Measurements from ENCODE around the gene HIBCH.
"Not testable (repeated sequence)": the region's sequence is repeated elsewhere in the genome, so short reads cannot be mapped to it uniquely, and the experiment has no call there.

HIBCH gene

GRCh38 chr2:190343089-190343535, 23.5 kb upstream of the HIBCH start:
- DNase-seq (ENCODE audit: low read depth in 1 of 2, low spot score in 1 of 2) = no peak

- no peak for DNase-seq (ENCODE audit: low read depth in 1 of 2, low spot score in 1 of 2)
Measured at GRCh38 chr2:190342611-190343010, 23.0 kb upstream of the HIBCH start.

DNA sequence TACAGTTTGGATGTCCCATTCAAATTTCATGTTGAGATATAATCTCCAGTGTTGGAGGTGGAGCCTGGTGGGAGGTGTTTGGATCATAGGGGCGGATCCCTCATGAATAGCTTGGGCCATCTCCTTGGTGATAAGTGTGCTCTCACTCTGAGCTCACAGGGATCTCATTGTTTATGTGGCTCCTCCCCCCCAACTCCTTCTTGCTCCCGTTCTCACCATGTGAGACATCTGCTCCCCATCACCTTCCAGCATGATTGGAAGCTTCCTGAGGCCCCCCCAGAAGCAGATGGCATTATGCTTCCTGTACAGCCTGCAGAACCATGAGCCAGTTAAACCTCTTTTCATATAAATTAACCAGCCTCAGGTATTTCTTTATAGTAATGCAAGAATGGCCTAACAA, 20.7 kb upstream of the HIBCH start:
- DNase-seq (ENCODE audit: low read depth in 1 of 2, low spot score in 1 of 2) = no peak

- no peak for DNase-seq (ENCODE audit: low read depth in 1 of 2, low spot score in 1 of 2)
Measured at GRCh38 chr2:190339394-190339793, 19.8 kb upstream of the HIBCH start.

- DNase-seq (ENCODE audit: low read depth in 1 of 2, low spot score in 1 of 2) = no peak
Measured at GRCh38 chr2:190338453-190338852, 18.8 kb upstream of the HIBCH start.

DNA sequence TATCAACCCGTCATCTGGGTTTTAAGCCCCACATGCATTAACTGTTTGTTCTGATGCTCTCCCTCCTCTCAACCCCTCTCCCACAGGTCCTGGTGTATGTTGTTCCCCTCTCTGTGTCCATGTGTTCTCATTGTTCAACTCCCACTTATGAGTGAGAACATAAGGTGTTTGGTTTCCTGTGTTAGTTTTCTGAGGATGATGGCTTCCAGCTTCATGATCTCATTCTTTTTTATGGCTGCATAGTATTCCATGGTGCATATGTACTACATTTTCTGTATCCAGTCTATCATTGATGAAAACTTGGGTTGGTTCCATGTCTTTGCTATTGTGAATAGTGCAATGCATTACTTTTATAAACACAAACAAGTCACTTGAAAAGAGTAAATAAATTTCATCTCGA, 16.8 kb upstream of the HIBCH start:
- no peak for DNase-seq (ENCODE audit: low read depth in 1 of 2, low spot score in 1 of 2)

DNA sequence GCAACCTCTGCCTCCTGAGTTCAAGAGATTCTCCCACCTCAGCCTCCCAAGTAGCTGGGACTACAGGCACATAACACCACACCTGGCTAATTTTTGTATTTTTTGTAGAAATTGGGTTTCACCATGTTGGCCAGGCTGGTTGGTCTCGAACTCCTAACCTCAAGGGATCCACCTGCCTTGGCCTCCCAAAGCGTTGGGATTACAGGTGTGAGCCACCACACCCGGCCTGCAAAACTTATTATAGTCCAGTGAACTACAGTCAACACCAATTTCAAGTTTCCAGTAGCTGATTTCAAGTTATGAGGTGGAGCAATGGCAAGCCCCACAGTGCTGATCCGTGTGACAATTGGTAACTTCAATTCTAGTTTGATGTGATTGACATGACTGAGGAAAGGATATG, 16.0 kb upstream of the HIBCH start:
- not testable (repeated sequence) for DNase-seq (ENCODE audit: low read depth in 1 of 2, low spot score in 1 of 2)

GRCh38 chr2:190335225-190335559, 15.6 kb upstream of the HIBCH start:
- DNase-seq (ENCODE audit: low read depth in 1 of 2, low spot score in 1 of 2) = no peak

DNA sequence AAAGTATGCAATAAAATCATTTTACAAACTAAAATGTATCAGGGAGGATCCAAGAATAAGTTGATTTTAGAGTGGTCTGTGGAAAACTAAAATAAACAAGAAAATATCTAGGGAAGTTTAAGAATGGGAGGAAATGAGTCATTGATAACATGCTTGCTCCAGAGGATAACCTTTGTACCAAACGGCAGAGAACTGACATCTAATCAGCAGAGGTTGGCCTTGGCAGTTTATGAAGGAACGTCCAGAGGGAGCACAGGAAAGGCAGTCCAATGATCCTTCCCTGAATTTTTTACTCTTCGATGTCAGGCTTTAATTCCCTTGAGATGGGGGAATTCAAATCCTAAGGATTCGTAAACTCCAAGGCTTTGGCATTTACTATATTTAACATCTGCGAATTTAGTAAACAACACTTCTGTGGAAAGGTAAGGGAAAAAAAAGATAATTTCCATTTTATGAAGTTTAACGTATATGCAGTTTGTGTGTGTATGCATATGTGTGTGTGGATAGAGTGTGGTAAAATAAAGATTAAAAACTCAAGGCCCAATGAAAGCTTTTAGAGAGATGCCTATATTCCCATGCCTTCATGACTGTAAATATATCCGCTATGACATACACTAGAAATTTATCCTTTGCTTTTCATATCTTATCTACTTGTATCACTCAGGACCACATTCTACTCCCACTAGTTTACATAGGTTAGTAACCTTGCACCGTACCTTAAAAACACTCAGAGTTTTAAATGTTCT, 15.0 kb upstream of the HIBCH start:
- DNase-seq (ENCODE audit: low read depth in 1 of 2, low spot score in 1 of 2) = no peak

- DNase-seq (ENCODE audit: low read depth in 1 of 2, low spot score in 1 of 2) = no peak
Measured at GRCh38 chr2:190333928-190334327, 14.3 kb upstream of the HIBCH start.

DNA sequence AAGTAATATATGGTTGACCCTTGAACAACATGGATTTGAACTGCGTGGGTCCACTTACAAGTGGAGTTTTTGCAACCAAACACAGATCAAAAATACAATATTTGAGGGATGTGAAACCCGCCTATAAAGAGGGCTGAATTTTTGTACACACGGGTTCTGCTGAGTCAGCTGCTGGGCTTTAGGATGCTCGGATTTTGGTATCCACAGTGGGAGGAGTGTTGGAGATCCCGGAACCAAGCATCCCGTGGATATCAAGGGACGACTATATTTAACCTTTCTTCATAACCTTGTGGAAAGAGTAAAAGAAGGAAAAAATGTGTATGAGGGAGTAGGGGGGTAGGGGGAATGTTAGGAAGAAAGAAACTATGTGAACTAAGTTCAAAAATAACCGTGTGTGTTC, 13.8 kb upstream of the HIBCH start:
- no peak for DNase-seq (ENCODE audit: low read depth in 1 of 2, low spot score in 1 of 2)

- DNase-seq (ENCODE audit: low read depth in 1 of 2, low spot score in 1 of 2) = no peak
Measured at GRCh38 chr2:190328573-190329147, 9.0 kb upstream of the HIBCH start.

GRCh38 chr2:190327867-190328572, 8.4 kb upstream of the HIBCH start:
- no peak for DNase-seq (ENCODE audit: low read depth in 1 of 2, low spot score in 1 of 2)

- DNase-seq (ENCODE audit: low read depth in 1 of 2, low spot score in 1 of 2) = no peak
Measured at GRCh38 chr2:190325588-190325987, 6.0 kb upstream of the HIBCH start.

GRCh38 chr2:190323406-190323805, 3.8 kb upstream of the HIBCH start:
- DNase-seq (ENCODE audit: low read depth in 1 of 2, low spot score in 1 of 2) = no peak

- DNase-seq (ENCODE audit: low read depth in 1 of 2, low spot score in 1 of 2) = no peak
Measured at GRCh38 chr2:190320696-190321095, 1.1 kb upstream of the HIBCH start.

- no peak for DNase-seq (ENCODE audit: low read depth in 1 of 2, low spot score in 1 of 2)
Measured at GRCh38 chr2:190318931-190319554, 583 bp downstream of the HIBCH start.

GRCh38 chr2:190318514-190318913, 1.1 kb downstream of the HIBCH start:
- DNase-seq (ENCODE audit: low read depth in 1 of 2, low spot score in 1 of 2) = no peak

GRCh38 chr2:190315273-190315672, 4.4 kb downstream of the HIBCH start:
- DNase-seq (ENCODE audit: low read depth in 1 of 2, low spot score in 1 of 2) = no peak

- DNase-seq (ENCODE audit: low read depth in 1 of 2, low spot score in 1 of 2) = no peak
Measured at GRCh38 chr2:190313880-190314279, 5.7 kb downstream of the HIBCH start.

- not testable (repeated sequence) for DNase-seq (ENCODE audit: low read depth in 1 of 2, low spot score in 1 of 2)
Measured at GRCh38 chr2:190312635-190313025, 7.0 kb downstream of the HIBCH start.
